GM19239 (cell line): ENCODE measurements around the gene BANP.

Source experiments
- DNase-seq: peaks from one replicate; pipeline ENCODE4 v3.0.0; 2011; ENCODE audit warnings: low spot score; ENCODE audit not compliant: insufficient read length
- FAIRE-seq: peaks from 2 replicates; lab custom pipeline; 2011; peaks lifted over from hg19 to GRCh38; lab: Jason Lieb, UNC

Gene BANP

GRCh38 chr16:87948119-87948545 is 3.1 kb upstream of the BANP start:
- DNase-seq (no peak), FAIRE-seq (no peak)

- FAIRE-seq, result no peak
- DNase-seq, result no peak
Measured at GRCh38 chr16:87948735-87949070, 2.5 kb upstream of the BANP start.

GRCh38 chr16:87949071-87949744 is 2.0 kb upstream of the BANP start:
- FAIRE-seq (no peak), DNase-seq (no peak)

- FAIRE-seq (peak; percentile 31), DNase-seq (no peak)
Measured at GRCh38 chr16:87951552-87952538, 611 bp downstream of the BANP start.

GRCh38 chr16:87952751-87953150 is 1.5 kb downstream of the BANP start:
- no peak for FAIRE-seq
- DNase-seq, result no peak

- DNase-seq (no peak), FAIRE-seq (no peak)
Measured at GRCh38 chr16:87953308-87954215, 2.3 kb downstream of the BANP start.

- FAIRE-seq (no peak), DNase-seq (no peak)
Measured at GRCh38 chr16:87954361-87954760, 3.1 kb downstream of the BANP start.

- FAIRE-seq (no peak), DNase-seq (no peak)
Measured at GRCh38 chr16:87954826-87955225, 3.6 kb downstream of the BANP start.

GRCh38 chr16:87955302-87956097 is 4.3 kb downstream of the BANP start:
- no peak for FAIRE-seq
- DNase-seq, result no peak

- DNase-seq, result no peak
- no peak for FAIRE-seq
Measured at GRCh38 chr16:87956098-87956364, 4.8 kb downstream of the BANP start.

- DNase-seq (peak; percentile 52), FAIRE-seq (peak; percentile 94)
Measured at GRCh38 chr16:87956365-87957231, 5.4 kb downstream of the BANP start.

GRCh38 chr16:87957296-87958094 is 6.3 kb downstream of the BANP start:
- no peak for FAIRE-seq
- DNase-seq, result no peak

GRCh38 chr16:87958632-87959031 is 7.4 kb downstream of the BANP start:
- no peak for FAIRE-seq
- DNase-seq, result no peak

- DNase-seq (no peak), FAIRE-seq (no peak)
Measured at GRCh38 chr16:87959391-87959990, 8.3 kb downstream of the BANP start.

GRCh38 chr16:87960296-87960695 is 9.1 kb downstream of the BANP start:
- DNase-seq (no peak), FAIRE-seq (no peak)

GRCh38 chr16:87960852-87961251 is 9.6 kb downstream of the BANP start:
- DNase-seq (no peak), FAIRE-seq (no peak)

GRCh38 chr16:87961623-87962022 is 10.4 kb downstream of the BANP start:
- FAIRE-seq (no peak), DNase-seq (no peak)

GRCh38 chr16:87963400-87963799 is 12.2 kb downstream of the BANP start:
- FAIRE-seq, result no peak
- DNase-seq, result no peak
